T-helper 1 cell treated with Interleukin-12 subunit alpha and Interleukin-12 subunit beta and Interleukin-4 antibody, amounts not matched to agents 30 μg/mL and 1 μg/mL, for 36 hours (primary cell): ENCODE results near the gene IL21R.
A peak's percentile ranks its signal among the peaks of the same experiment; 100 is the strongest.
"Not testable (repeated sequence)": the region's sequence is repeated elsewhere in the genome, so short reads cannot be mapped to it uniquely, and the experiment has no call there.

ENCODE experiments used
- H3K27ac Mint-ChIP-seq: one replicate; pipeline ENCODE4 v1.8.0; 2021; ENCODE audit warnings: mild to moderate bottlenecking, mixed read lengths
- H3K27me3 Mint-ChIP-seq: one replicate; pipeline ENCODE4 v1.8.0; 2021; ENCODE audit warnings: low read depth, mixed read lengths
- H3K36me3 Mint-ChIP-seq: one replicate; pipeline ENCODE4 v1.8.0; 2021; ENCODE audit warnings: low read depth, mixed read lengths
- H3K4me1 Mint-ChIP-seq: one replicate; pipeline ENCODE4 v1.8.0; 2021; ENCODE audit warnings: low read depth, mixed read lengths
- H3K4me3 Mint-ChIP-seq: one replicate; pipeline ENCODE4 v1.8.0; 2021; ENCODE audit warnings: mild to moderate bottlenecking, moderate library complexity, mixed read lengths
- H3K9me3 Mint-ChIP-seq: one replicate; pipeline ENCODE4 v1.8.0; 2021; ENCODE audit warnings: mixed read lengths

IL21R gene

DNA sequence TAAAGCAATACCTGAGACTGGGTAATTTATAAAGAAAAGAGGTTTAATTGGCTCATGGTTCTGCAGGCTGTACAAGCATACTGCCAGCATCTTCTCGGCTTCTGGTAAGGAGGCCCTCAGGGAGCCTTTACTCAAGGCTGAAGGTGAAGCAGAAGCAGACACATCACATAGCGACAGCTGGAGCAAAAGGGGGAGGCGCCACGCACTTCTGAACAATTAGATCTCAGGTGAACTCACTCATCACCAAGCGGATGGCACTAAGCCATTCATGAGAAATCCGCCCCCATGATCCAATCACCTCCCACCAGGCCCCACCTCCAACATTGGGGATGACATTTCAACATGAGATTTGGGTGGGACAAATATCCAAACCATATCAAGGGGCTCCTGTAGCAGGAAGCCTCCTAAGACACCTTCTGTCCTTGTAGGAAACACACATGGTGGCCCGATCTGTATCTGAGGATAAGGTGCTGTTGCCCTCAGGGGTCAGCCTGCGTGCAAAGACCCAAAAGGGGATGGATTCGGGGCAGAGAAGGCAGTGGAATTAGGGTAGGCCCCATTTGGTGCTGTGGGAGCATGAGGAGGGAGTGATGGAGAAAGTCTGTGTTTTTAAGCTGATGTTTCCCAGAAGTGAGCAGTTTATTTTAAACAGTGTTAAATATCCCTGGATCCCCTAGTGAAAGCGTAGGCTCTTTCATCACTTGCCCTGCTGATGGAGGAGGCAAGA is 23.0 kb downstream of the IL21R start:
- Mint-ChIP-seq H3K4me1 (peaks cover 45% of the 10 kb centered on the region), H3K9me3 (peaks cover 33% of the 10 kb centered on the region), H3K36me3 (peaks cover 63% of the 10 kb centered on the region), H3K4me3 (no peak overlapping the region), H3K27ac (peak overlapping the region; percentile 71), H3K27me3 (no peaks in the 10 kb centered on the region)

DNA sequence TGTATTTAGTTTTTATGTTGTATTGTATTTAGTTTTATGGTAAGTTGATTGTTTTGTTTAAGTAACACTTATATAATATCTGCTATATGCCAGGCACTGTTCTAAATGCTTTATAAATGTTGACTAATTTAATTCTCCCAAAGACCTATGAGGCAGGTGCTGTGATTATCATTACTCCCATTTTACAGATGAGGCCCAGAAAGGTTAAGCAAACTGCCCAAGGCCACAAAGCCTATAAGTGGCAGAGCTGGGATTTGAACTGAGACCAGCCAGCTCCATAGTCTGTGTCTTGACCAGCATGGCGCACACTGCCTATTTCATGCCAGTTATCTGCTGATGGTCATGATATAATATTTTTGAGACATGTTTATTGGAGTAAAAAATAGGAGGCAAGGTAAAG is 24.0 kb downstream of the IL21R start:
- peak overlapping the region; percentile 88 for H3K27ac Mint-ChIP-seq
- peaks cover 59% of the 10 kb centered on the region for H3K36me3 Mint-ChIP-seq
- H3K4me3 Mint-ChIP-seq: peak overlapping the region; percentile 0
- H3K9me3 Mint-ChIP-seq: peaks cover 25% of the 10 kb centered on the region
- H3K4me1 Mint-ChIP-seq: peaks cover 53% of the 10 kb centered on the region
- H3K27me3 Mint-ChIP-seq: no peaks in the 10 kb centered on the region

DNA sequence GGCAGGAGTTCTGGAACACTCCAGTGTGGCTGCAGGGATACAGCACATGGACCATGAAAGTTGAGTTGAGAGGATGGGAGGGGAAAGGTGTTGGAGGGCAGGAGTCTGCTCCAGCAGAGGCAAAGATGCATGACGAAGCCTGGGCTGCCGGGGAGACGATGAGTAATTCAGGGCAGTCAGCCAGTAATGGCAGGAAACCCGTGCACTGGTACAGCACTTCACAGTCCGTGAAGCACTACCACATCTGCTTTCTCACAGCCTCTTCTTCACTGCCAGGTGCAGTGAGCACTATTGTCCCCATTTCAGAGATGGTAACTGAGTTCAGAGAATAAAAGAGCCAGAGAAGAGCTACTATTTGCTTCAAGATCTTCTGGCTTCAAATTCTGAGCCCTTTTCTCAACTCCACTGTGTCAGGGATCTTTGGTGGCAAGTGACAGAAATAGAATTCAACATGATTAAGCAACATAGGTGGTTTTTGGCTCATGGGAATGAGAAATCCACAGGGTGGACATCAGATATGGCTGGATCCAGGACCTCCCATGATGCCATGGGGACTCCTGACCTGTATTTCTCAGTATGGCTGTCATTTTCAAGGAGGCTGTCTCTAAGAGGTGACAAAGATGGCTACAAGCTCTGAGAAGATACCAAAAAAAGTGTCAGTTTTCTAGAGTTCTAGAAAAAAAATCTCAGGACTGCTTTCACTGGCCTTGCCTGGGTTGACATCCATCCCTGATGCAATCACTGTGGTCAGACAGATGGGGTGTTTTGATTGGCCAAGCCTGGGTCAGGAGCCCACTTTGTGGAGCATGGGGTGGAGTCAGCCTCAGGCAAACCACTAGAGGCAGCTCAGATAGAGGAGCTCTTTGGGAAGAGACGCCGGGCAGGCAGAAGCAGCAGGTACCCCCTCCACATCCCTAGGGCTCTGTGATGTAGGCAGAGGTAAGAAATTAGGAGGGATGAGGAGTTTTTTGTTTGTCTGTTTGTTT is 24.7 kb downstream of the IL21R start:
- Mint-ChIP-seq H3K4me3 (peak overlapping the region; percentile 0), H3K4me1 (peaks cover 57% of the 10 kb centered on the region), H3K27me3 (no peaks in the 10 kb centered on the region), H3K9me3 (peaks cover 20% of the 10 kb centered on the region), H3K36me3 (peaks cover 56% of the 10 kb centered on the region), H3K27ac (peak overlapping the region; percentile 88)

DNA sequence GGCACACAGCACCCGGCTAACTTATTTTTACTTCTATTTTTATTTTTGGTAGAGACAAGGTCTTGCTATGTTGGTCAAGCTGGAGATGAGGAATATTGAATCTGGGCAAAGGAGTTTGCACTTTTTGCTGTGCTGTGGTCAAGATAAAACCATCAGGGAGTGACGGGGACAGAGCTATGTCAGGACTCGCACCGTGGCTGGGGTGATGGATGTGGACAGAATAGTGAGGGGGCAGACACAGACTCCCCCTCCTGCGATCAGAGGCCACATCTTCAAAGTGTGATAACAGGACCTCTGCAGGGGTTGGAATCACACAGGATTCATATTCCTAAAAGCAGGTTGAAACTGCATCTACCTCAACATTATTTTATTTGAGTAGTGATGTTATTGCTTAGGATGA is 25.6 kb downstream of the IL21R start:
- Mint-ChIP-seq H3K9me3 (peaks cover 12% of the 10 kb centered on the region), H3K27ac (peak overlapping the region; percentile 88), H3K4me3 (peak overlapping the region; percentile 10), H3K27me3 (no peaks in the 10 kb centered on the region), H3K36me3 (peaks cover 54% of the 10 kb centered on the region), H3K4me1 (peaks cover 60% of the 10 kb centered on the region)

DNA sequence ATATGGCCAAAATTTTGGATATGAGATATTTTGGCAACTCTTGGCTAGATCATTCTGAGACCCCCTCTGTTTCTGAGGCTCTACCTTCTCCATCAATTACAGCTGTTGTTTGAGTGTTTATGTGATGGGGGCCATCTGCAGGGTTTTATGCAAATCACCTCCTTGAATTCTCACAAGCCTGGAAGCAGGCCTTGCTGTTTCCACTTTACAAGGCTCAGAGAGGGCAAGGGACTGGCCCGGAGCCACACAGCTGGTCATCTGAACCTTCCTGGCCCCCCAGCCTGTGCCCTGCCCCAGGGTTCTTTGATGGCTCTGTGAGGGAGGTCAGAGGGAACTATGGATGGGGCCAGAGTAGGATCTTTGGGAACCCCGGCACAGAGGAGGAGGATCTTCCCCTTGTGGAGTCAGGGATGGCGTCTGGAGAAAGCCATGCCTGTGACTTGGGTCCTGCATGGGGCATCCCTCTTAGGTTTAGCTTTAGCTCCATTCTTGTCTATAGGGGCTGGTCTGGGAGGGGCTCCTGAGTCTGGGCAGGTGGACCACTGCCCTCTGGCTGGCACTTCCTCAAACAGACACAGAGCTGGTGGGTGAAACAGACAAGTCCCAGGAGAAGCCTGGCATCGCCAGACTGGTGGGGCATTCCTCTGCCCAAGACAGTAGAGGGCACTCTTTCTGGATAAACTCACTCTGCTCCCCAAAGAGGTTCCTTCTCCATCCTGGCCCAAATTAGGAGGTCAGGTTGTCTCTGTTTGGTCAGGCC is 26.2 kb downstream of the IL21R start:
- Mint-ChIP-seq H3K27me3 (no peaks in the 10 kb centered on the region), H3K36me3 (peaks cover 56% of the 10 kb centered on the region), H3K9me3 (peaks cover 6% of the 10 kb centered on the region), H3K4me3 (no peak overlapping the region), H3K27ac (peak overlapping the region; percentile 52), H3K4me1 (peaks cover 65% of the 10 kb centered on the region)

DNA sequence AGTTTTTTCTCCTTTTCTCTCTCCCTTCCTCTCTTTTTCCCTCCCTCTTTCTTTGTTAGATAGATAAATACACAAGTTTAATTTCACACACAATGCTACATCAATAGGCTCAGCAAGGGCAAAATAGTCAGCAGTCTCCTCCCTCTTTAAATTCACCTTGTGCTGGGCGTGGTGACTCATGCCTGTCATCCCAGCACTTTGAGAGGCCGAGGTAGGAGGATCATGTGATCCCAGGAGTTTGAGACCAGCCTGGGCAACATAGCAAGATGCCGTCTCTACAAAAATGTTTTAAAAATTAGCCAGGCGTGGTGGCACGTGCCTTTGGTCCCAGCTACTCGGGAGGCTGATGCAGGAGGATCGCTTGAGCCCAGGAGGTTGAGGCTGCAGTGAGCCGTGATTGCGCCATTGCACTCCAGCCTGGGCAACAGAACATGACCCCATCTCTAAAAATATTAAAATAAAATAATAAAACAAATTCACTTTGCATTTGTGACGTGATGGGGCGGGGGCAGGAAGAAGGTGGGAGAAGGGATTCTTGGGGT is 27.4 kb downstream of the IL21R start:
- Mint-ChIP-seq H3K4me3 (peak overlapping the region; percentile 29), H3K4me1 (peaks cover 58% of the 10 kb centered on the region), H3K36me3 (peaks cover 51% of the 10 kb centered on the region), H3K27me3 (no peaks in the 10 kb centered on the region), H3K9me3 (no peaks in the 10 kb centered on the region), H3K27ac (peak overlapping the region; percentile 78)

DNA sequence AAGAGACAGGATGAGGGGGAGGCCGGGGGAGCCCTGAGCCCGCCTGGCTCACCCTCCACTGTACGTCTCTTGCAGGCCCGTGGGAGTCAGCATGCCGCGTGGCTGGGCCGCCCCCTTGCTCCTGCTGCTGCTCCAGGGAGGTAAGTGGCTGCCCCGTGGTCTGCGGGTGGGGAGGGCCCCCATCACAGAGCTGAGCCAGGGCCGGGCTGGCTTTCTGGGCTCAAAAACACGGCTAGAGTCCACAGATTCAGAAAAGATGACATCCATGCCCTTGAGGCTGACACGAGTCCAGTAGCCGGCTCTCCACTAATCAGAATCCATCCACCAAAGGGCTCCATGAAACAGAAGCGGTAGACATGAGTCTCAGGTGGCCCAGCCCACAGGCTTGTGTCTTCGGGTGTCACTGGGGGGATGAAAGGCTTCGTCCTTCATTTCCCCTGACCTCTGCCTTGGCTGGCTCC is 28.0 kb downstream of the IL21R start:
- Mint-ChIP-seq H3K4me3 (no peak overlapping the region), H3K27me3 (no peaks in the 10 kb centered on the region), H3K9me3 (no peaks in the 10 kb centered on the region), H3K27ac (no peak overlapping the region), H3K4me1 (peaks cover 60% of the 10 kb centered on the region), H3K36me3 (peaks cover 51% of the 10 kb centered on the region)

DNA sequence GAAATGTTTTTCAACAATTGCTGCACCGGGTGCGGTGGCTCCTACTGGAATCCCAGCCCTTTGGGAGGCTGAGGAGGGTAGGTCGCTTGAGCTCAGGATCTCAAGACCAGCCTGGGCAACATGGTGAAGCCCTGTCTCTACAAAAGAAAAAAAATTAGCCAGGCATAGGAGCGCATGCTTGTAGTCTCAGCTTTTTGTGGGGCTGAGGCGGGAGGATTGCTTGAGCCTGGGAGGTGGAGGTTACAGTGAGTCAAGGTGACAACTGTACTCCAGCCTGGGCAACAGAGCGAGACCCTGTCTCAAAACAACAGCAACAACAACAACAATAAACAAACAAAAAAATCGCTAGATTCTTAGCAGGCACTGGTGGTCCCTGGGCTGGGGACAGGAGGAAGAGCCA is 28.5 kb downstream of the IL21R start:
- peaks cover 55% of the 10 kb centered on the region for H3K4me1 Mint-ChIP-seq
- no peak overlapping the region for H3K4me3 Mint-ChIP-seq
- peaks cover 49% of the 10 kb centered on the region for H3K36me3 Mint-ChIP-seq
- H3K27ac Mint-ChIP-seq: peak overlapping the region; percentile 55
- H3K9me3 Mint-ChIP-seq: no peaks in the 10 kb centered on the region
- no peaks in the 10 kb centered on the region for H3K27me3 Mint-ChIP-seq

DNA sequence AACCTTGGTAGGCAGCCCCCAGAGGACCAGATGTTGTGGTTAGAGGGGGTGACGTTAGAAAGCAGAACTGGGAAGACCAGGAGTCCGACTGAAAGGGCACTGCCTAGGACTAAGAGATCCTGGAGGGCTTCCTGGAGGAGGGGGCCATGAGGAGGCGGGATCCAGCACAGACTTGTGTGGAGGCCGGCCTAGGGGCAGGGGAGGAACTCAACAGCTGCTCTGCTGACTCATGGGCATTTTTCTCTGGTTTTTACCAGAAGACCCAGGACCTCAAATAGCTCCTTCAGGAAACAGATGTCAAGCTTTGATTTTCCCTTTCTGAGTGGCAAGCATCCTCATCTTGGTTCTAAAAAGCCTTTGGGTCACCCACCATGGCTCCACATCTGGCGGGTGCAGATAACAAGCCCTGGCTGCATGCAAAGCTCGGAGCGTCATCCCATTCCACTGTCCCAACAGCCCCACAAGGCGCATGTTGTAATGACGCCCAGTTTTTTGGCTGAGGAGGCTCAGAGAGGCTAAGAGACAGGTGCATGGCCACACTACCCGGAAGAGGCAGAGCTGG is 29.0 kb downstream of the IL21R start:
- peak overlapping the region; percentile 55 for H3K27ac Mint-ChIP-seq
- H3K36me3 Mint-ChIP-seq: peaks cover 53% of the 10 kb centered on the region
- no peaks in the 10 kb centered on the region for H3K9me3 Mint-ChIP-seq
- H3K4me1 Mint-ChIP-seq: peaks cover 51% of the 10 kb centered on the region
- no peak overlapping the region for H3K4me3 Mint-ChIP-seq
- H3K27me3 Mint-ChIP-seq: no peaks in the 10 kb centered on the region

DNA sequence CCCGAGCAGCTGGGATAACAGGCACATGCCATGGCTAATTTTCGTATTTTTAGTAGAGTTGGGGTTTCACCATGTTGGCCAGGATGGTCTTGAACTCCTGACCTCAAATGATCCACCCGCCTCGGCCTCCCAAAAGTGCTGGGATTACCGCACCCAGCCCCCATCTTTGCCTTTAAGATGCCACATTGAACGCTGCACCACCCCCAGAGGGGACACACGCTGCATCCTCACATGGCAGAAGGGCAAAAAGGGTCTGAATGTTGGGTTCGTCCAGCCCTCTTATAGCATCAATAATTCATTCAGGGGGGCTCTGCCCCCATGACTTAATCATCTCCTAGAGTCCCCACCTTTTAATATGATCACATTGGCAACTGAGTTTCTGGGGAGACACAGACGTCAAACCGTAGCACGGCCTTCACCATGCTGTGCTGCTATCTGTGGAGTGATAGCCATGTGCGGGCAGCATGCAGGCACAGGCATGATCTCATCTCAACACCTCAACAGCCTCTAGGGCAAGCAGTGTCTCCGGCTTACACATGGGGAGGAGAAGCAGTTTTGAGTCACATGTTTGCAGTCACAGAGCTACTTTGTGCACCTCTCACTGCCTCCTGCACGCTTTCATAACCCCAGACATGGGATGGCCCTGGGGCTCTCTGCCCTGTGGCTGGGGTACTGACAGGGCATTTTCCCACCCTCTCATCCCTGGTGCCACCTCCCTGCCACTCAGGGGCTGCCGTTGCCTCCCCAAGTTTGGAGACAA is 30.0 kb downstream of the IL21R start:
- H3K9me3 Mint-ChIP-seq: no peaks in the 10 kb centered on the region
- H3K4me3 Mint-ChIP-seq: no peak overlapping the region
- peaks cover 55% of the 10 kb centered on the region for H3K36me3 Mint-ChIP-seq
- no peaks in the 10 kb centered on the region for H3K27me3 Mint-ChIP-seq
- peaks cover 43% of the 10 kb centered on the region for H3K4me1 Mint-ChIP-seq
- peak overlapping the region; percentile 82 for H3K27ac Mint-ChIP-seq

DNA sequence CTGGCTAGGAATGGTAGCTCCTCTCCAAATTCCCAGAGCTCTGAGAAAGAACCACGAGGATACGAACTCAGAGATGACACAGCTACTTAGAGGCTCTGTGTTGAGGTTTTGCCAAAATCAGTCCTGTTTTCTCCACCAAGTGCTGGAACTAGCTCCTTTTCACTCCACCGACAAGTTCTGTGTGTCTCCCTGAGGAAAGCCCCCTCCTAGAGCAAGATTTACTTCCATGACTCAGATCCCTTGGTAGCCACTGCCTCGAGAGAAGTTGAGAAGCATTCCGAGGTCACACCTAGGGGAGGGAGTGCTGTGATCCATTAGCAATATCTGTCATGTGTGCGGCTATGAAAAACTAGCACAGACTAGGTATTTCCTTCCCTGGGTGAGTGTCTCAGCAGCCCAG is 30.6 kb downstream of the IL21R start:
- H3K27ac Mint-ChIP-seq: peak overlapping the region; percentile 41
- peaks cover 38% of the 10 kb centered on the region for H3K4me1 Mint-ChIP-seq
- peaks cover 57% of the 10 kb centered on the region for H3K36me3 Mint-ChIP-seq
- H3K27me3 Mint-ChIP-seq: no peaks in the 10 kb centered on the region
- H3K4me3 Mint-ChIP-seq: no peak overlapping the region
- H3K9me3 Mint-ChIP-seq: no peaks in the 10 kb centered on the region

DNA sequence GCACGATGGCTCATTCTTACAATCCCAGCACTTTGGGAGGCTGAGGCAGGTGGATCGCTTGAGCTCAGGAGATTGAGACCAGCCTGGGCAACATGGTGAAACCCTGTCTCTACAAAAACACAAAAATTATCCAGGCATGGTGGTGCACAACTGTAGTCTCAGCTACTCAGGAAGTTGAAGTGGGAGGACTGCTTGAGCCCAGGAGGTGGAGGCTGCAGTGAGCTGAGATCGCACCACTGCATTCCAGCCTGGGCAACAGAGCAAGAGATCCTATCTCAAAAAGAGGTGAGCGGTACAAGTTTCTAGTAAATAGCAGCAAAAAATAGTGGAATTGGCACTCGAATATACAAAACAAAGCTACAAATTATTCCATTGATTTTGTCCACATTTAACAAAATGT is 31.2 kb downstream of the IL21R start:
- peaks cover 36% of the 10 kb centered on the region for H3K4me1 Mint-ChIP-seq
- not testable (repeated sequence) for H3K9me3 Mint-ChIP-seq, H3K4me3 Mint-ChIP-seq, H3K27ac Mint-ChIP-seq, H3K27me3 Mint-ChIP-seq
- H3K36me3 Mint-ChIP-seq: peaks cover 63% of the 10 kb centered on the region

DNA sequence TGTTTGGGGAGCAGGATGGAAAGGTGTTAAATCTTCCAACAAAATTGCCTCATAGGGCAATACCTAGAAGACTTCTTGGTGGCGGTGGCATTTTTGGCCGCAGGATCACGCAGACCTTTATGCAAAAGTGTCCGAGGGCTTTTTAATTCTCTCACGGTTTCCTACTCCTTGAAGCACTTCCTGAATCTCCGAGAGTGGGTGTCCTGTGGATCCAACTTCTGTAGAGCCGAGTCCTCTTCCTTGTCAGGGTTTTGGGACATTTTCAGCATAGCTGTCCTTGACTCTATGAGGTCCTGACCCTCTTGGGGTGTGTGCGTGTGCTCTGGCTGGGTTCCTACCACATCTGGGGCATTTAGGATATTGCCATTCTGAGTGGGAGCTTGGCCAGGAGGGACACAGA is 31.7 kb downstream of the IL21R start:
- H3K27me3 Mint-ChIP-seq: no peaks in the 10 kb centered on the region
- H3K27ac Mint-ChIP-seq: no peak overlapping the region
- no peaks in the 10 kb centered on the region for H3K9me3 Mint-ChIP-seq
- no peak overlapping the region for H3K4me3 Mint-ChIP-seq
- H3K4me1 Mint-ChIP-seq: peaks cover 34% of the 10 kb centered on the region
- peaks cover 64% of the 10 kb centered on the region for H3K36me3 Mint-ChIP-seq
